GM12874 (cell line): ENCODE data around the gene RMND1.

Experiments
- CTCF ChIP-seq: IDR thresholded peaks from 2 replicates; pipeline ENCODE4 v1.5.1; 2011; ENCODE audit warnings: low read depth, mild to moderate bottlenecking, control low read depth, low read length, moderate library complexity; ENCODE audit not compliant: insufficient read depth

Gene RMND1

GRCh38 chr6:151440498-151440897 lies 11.4 kb downstream of the RMND1 start:
- TF ChIP-seq CTCF: no peak

- no peak for TF ChIP-seq CTCF
Observed at GRCh38 chr6:151437401-151437800, 14.5 kb downstream of the RMND1 start.

- no peak for TF ChIP-seq CTCF
Observed at GRCh38 chr6:151436802-151437201, 15.1 kb downstream of the RMND1 start.

GRCh38 chr6:151436300-151436699 lies 15.6 kb downstream of the RMND1 start:
- no peak for TF ChIP-seq CTCF

- TF ChIP-seq CTCF: no peak
Observed at GRCh38 chr6:151434369-151434768, 17.6 kb downstream of the RMND1 start.

GRCh38 chr6:151432651-151433050 lies 19.3 kb downstream of the RMND1 start:
- TF ChIP-seq CTCF: no peak

GRCh38 chr6:151431337-151431736 lies 20.6 kb downstream of the RMND1 start:
- TF ChIP-seq CTCF: no peak

- TF ChIP-seq CTCF: no peak
Observed at GRCh38 chr6:151430886-151431285, 21.0 kb downstream of the RMND1 start.
